Right renal cortex interstitium (tissue), 3 donors: ENCODE results near the gene LSP1. TPM values are rescaled to one million over a fixed set of nuclear protein-coding genes. Genes with fewer than 3 reads are reported as not detected.

Source experiments
- DNase-seq, 3 donors: peaks; one replicate each; pipeline ENCODE4 v3.0.0-alpha.2; 2013; ENCODE audit warnings: low read depth in 3 of 3, low spot score in 2 of 3
- polyA plus RNA-seq, 3 donors: library from polyadenylated mRNA; unstranded; fragments of 120-200 nt; gene quantifications; one replicate each; pipeline ENCODE4 v1.2.1, GENCODE V29; 2013; ENCODE audit not compliant: insufficient read length in 3 of 3

Gene LSP1
- polyA plus RNA-seq, 3 donors = 4.2 to 4.8 (median 4.8) TPM

DNA sequence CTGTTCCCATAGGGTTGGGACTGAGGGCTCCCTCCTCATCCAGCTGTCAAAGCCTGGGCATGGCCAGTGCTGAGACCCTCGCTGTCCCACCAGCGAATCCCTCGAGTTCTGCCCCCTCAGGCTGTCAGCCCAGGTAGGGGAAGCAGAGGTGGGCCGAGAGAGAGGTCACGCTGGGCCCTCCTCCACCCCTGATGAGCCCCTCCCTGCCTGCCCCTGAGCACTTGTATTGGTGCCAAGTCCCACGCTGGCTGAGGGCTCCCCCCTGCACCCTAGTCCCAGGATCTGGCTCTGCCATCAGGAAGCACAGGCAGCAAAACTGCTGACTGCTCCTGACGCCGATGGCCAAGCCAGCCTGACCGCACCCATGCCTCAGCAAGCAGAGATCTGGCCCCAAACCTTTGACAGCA is 35.5 kb downstream of the LSP1 start:
- no peak for DNase-seq

DNA sequence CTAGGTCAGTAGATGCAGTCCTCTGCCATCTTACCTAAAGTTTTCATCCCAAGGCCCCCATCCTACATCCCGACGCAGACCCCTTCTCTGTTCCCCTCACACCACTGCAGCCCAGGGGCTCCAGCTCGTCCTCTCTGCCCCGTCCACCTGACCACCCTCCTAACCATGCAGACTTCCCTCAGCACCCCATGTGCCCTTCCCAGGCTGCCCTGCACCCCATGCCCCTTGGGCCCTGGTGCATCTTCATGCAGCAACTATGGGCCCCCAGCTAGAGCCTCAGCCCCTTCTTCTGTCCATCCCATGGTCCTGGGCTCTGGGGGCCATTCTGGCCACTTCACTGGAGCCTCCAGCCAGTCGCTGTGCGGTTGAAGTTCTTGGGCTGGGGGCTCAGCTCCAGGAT is 35.9 kb downstream of the LSP1 start:
- DNase-seq = no peak

DNA sequence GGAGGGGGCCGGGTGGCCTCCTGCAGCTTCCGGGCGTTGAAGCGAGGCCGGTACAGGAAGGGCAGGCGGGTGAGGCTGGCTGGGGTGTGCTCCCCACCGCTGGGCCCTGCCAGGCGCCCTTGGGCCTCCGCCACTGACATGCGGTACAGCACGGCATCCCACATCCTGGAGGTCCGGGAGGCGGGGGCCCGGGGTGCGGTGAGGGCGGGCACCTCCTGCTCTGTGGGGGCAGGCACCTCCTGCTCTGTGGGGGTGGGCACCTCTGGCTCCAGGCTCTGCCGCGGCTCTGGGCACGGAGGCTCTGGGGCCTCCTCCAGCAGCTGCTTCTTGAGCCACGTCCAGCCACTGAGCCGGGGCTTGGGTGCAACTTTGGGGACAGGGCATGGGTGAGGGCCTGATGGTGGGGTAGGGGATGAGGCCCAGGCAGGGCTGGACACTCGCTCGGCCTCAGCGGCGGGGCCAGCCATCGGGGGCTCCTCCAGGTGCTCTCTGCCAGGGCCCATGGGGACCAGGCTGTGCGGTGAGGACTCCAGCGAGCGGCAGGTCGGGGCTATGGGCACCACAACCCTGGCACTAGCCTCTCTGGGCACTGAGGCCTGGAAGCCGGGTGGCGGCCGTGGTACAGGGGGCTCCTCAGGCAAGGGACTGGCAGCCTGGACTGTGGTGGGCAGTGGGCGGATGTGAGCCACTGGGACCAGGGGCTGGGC is 36.5 kb downstream of the LSP1 start:
- no peak for DNase-seq

DNA sequence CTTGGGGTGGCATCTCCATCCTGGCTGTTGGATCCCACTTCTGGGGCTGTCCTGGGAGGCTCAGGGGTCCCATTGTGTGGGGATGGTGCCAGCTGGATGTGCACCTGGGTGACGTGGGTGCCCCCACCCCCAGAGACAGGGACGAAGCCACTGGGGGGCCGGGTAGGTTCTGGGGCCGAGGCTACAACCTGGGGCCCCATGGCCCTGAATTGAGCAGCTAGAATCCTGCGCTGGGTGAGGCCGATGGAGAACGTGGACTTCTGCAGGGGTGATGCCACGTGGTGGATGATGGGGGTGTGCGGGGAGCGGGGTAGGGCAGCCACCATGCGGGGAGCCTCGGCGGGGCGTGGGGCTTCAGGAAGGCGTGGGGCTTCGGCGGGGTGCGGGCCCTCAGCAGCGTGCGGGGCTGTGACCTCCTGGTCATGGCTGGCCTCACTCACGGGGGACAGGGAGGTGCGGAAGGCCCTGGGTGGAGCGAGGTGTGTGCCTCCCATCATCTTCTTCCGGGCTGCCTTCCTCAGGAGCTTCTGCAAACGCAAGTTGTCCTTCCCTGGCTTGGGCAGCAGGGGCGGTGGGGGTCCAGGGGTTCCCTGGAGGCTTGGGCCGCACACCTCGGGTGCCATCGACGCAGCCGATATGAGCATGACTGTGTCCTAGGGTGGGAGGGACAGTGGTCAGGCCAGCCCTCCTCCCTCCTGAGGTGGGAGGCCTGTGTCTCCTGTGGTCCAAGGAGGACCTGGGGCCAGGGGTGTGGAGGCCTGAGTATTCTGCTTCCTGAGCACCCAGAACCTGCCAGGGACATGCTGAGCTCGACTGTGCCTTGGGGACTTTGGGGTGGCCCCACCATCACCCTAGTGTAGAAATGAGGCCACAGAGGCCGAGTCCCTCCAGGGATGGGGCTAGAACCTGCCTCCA is 37.3 kb downstream of the LSP1 start:
- no peak for DNase-seq

DNA sequence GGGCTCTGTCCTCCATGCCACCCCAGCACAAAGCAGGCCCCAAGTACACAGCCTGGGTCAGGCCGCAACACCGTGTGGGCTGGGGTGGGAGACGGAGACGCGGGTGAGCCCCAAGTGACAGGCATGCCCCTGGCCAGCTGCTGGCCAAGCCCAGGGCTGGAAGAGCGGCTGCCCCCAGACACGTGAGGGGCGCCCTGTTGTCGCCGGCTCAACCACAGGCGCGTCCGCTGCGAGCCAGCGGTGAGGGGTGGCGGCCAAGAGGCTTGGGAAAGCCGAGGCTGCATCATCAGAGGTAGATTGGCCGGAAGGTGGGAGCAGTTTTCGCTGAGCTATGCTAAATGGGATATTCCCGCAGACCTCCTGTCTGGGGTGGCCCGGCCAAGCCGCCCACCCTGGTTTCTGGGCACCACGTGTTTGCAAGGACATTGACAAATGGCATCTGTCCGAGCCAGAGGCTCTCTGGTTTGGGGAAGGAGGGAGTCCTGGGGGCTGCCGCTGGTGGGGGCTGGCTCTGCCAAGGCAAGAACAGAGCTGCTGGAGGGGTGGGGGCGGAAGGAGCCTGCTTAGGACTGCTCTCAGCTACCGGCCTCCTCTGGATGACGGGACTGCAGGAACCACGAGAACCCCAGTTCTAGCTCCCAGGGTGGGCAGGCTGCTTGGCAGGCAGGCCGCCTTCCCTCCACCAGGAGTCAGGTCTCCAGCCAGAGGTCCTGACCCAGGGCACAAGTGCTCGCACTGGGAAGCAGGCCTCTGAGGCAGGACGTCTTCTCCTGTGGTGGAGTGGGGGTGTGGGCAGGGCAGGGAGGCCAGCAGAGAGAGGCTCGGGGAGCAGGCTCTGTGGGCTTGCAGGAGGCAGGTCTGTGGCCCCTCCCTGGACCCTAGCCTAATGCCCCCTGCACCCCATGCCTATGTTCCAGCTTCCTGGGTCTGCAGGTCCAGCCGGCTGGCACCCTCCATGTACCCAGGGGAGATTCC is 38.3 kb downstream of the LSP1 start:
- no peak for DNase-seq

DNA sequence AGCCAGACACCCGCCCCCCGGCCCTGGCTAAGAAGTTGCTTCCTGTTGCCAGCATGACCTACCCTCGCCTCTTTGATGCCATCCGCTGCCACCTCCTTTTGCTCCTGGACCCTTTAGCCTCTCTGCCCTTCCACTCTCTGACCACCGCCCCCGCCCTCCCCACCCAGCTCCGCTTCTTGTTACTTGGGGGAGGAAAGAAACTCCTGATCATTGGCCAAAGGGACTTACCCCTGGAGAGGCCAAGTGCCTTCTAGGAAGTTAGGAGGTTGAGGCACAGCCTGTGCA is 38.9 kb downstream of the LSP1 start, which contains the start of gene PRR33:
Gene PRR33 (minus strand): TSS at position 65 of the 285 bp plus-strand sequence. CDS start 1,311 bp downstream, outside the sequence.
- no peak for DNase-seq

DNA sequence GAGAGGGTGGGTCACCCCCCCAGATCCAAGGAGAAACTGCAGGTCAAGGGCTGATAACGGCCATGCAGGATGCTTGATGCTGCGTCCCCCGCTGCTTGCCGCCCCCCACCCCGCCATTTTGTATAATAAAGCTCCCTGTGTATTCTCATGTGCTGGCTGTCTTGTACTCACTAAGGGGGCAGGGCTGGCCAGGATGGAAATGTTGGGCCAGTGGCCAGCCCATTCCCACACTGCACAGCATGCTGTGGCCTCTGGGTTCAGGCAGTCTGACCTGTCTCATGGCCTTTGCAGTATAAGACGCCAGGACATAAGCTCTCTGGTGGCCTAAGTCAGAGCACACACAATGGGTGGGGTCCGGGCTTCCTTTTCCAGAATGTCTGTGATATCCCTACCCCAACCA is 39.2 kb downstream of the LSP1 start:
- no peak for DNase-seq

DNA sequence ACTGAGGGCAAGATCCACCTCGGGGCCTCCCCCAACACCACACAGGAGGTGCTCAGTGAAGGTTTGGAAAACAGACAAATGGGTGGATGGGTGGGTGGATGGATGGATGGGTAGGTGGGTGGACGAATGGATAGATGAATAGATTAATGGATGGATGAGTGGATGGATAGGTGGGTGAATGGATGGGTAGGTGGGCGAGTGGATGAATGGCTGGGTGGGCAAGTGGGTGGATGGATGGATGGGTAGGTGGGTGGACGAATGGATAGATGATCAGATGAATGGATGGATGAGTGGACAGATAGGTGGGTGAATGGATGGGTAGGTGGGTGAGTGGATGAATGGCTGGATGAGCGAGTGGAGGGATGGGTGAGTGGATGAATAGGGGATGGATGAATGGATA is 39.7 kb downstream of the LSP1 start:
- no peak for DNase-seq

DNA sequence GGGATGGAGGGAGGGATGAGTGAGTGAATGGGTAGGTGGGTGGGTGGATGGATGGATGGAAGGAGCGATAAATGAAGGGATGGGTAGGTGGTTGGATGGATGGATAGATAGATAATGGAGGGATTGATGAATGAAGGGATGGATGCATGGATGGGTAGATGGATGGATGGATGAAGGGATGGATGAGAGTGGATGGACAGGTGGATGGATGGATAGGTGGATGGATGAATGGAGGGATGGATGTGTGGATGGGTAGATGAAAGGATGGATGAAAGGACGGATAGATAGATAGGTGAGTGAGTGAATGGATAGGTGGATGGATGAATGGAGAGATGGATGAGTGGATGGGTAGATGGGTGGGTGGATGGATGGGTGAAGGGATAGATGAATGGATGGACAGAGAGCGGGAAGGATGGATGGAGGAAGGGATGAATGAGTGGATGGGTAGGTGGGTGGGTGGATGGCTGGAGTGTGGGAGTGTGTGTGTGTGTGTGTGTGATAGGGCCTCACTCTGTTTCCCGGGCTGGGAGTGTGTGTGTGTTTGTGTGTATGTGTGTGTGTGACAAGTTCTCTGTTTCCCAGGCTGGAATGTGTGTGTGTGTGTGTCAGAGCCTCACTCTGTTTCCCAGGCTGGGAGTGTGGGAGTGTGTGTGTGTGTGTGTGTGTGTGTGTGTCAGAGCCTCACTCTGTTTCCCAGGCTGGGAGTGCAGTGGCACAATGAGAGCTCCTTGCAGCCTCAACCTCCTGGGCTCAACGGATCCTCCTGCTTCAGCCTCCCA is 40.9 kb downstream of the LSP1 start:
- no peak for DNase-seq

DNA sequence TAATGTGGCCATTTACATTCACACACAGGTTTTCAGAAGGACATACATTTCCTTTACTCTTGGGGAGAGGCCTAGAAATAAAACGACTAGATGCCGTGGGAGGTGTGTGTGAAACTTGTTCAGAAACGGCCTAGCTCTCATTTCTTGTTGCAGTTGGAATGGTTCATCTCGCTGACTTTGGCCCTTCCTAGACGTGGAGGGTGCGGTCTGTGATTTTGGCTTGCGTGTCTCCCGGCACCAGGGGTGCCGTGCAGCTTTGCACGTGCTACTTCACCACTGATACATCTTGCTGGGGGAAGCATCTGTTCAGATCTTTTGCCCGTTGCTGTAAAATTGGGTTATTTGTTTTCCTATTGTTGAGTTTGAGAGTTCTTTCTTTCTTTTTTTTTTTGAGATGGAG is 41.9 kb downstream of the LSP1 start:
- no peak for DNase-seq

DNA sequence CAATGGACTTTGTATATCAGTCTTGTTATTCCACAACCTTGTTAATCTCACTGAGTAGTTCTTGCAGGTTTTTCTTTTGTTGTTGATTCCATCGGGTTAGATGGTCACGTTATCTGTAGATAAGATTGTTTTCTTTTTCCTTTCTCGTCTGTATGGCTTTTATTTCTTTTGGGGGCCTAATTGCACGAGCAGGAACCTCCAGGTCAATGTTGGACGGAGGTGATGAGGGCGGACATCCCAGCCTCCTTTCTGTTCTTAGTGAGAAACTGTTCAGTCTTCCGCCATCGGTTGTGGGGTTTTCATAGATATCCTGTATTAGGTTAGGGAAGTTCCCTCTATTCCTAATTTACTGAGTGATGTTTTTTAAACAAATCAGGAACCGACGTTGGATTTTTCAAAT is 43.6 kb downstream of the LSP1 start:
- DNase-seq = no peak

DNA sequence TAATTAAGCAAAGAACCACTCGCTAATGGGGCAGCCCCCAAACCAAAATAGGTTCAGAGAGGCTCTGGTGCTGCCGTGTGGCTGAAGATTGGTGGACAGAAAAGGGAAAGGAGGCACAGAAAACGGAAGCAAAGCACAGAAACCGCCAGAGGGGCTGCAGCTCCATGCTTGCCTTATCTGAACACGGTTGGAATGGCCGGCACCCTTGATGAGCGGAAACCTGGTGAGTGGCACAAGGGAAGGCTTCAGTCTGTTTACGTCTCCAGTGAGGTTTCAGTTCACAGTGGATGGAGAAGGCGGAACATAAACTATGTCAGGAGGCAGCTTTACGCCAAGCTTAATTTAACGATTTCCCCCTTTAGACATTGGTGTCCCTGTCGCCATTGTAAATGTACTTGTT is 44.0 kb downstream of the LSP1 start:
- DNase-seq = no peak

DNA sequence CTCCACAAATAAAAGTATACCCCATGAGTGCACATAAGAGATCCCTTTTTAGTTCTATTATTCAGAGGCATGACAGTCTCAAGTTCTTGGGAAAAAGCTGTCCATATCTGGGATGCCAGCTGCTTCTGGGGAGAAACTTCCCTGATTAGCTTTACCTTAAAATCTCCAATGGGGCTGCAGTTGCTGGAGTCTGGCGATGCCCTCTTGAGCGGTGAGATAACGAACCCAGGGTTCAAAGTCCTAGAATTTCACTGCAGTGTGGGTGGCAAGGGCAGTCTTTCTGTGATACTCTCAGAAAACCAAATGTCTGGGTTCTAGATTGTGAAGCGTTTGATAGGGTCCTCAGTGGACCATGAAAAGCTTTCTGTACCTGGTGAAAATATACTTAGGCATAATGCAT is 46.2 kb downstream of the LSP1 start:
- no peak for DNase-seq

DNA sequence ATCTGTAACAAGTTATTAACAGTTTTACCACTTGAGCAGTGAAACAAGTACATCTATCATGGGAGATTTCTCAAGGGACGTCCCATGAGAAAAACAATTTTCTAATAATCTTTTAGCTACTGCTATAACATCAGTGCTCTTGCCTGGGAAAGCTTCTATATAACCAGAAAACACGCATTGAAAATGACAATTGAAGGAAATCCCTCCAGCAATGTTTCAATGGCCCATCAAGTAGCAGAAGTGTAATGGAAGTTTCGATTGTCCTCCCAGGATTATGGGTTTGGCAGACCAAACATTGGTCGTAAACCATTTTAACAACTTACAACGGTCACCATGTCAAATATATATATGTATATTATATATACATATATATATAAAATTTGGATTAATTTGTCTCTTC is 46.8 kb downstream of the LSP1 start:
- DNase-seq = no peak

DNA sequence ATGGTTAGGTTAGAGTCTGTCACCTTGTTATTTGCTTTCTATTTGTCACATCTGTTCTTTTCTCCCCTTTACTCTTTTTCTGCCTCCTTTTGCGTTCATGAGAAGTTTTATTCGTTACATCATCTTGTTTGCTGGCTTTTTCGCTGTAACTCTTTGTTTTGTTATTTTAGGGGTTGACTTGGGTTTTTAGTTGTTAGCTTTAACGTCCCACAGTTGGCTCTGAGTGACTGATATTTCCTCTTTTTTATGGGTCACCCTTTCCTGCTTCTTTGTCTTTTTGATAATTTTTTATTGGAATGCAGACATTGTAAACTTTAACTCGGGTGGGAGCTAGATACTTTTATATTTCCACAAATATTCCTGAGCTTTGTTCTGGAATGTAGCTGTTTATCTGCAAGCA is 53.3 kb downstream of the LSP1 start:
- no peak for DNase-seq

DNA sequence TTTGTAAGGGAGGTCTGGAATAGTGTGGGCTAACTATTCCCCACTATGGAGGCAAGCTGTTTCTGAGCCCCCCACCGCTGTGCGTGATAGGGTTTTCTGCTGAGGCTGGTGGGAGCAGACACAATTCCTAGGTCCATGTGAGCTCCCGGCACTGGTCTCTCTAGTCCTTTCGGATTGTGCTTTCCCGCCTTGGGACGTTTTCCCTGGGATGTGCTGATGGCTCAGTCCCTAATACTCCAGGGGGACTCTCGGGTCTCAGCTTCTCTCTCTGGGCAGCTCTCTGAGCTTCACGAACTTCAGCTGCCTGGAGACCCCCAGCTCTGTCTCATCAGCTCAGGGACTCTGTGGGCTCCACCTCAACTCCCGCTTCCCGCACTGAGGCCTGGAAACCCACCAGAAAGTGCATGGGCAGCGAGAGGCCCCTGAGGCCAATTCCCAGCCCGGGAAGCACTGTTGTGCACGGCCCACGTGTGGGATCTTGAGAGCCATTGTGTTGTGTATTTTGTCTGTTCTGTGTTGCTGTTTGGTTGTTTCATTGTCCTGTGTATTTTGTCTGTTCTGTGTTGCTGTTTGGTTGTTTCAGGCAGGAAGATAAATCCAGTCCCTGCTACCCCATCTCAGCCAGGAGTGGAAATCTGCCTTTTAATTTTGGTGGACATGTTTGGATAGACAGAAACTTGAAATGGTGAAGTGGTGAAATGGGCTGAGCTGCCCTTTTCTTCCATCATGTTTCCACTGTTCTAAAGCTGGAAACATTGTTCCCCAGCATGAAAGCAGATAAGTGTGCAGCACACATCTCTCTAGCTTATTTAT is 53.9 kb downstream of the LSP1 start:
- no peak for DNase-seq

DNA sequence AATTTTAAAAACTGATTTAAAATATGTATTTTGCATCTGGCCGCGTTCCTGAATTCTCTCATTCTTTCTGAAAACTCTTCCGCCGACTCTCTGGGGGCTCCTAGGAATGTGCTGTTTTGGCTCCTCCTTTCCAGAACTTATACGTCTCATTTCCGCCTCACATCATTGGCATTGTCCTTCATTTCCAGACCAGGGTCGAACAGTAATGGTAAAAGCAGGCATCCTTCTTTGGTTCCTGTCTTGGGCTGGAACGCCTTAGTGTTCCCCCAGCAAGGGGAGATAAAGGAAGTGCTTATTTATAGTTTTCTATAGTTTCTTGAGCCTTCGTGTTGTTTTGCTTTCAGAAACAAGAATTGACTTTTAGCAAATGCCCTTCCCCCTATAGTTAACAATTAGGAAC is 55.7 kb downstream of the LSP1 start:
- DNase-seq = no peak

DNA sequence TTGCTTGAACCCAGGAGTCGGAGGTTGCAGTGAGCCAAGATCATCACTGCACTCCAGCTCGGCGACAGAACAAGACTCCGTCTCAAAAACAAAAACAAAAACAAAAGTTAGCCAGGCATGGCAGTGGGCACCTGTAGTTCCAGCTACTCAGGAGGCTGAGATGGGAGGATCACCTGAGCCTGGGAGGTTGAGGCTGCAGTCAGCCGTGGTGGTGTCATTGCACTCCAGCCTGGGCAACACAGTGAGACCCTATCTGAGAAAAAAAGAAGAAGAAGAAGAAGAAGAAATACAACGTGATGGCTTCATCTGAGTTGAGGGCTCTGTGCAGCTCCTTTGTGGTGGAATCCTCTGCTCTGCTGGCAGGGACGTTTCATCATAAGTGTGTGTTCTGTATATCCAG is 56.6 kb downstream of the LSP1 start:
- DNase-seq = no peak

DNA sequence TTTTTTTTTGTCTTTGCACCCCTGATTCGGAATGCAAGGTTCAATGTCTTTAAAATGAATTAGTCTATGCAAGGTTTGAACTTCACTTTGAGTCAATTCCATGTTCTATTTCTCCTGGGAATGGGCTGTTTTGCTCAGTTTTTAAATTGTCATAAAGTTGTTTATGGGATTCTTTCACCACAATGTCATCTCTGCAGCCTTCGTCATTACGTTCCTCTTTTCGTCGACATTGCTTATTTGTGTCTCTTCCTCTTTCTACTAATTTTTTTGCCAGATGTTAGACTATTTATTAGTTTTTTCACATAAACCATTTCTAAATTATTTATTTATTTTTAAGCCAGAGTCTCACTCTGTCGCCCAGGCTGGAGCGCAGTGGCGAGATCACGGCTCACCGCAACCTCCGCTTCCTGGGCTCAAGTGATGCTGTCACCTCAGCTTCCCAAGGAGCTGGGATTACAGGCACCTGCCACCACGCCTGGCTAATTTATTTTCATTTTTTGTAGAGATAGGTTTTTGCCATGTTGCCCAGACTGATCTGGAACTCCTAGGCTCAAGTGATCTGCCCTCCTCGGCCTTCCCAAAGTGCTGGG is 59.5 kb downstream of the LSP1 start:
- no peak for DNase-seq
